Activated CD4-positive, alpha-beta T cell treated with anti-CD3 and anti-CD28 coated beads, Interleukin-2, amount 50 U/mL, for 48 hours (primary cell): ENCODE data around the gene CYS1.
A peak's percentile ranks its signal among the peaks of the same experiment; 100 is the strongest.

Experiments used
- DNase-seq, 2 experiments: peaks; one replicate each; pipeline ENCODE4 v3.0.0-alpha.2; 2020

The CYS1 gene

GRCh38 chr2:10091182-10091888 lies 11.1 kb upstream of the CYS1 start:
- peak; percentile 19 to 39 for DNase-seq

DNA sequence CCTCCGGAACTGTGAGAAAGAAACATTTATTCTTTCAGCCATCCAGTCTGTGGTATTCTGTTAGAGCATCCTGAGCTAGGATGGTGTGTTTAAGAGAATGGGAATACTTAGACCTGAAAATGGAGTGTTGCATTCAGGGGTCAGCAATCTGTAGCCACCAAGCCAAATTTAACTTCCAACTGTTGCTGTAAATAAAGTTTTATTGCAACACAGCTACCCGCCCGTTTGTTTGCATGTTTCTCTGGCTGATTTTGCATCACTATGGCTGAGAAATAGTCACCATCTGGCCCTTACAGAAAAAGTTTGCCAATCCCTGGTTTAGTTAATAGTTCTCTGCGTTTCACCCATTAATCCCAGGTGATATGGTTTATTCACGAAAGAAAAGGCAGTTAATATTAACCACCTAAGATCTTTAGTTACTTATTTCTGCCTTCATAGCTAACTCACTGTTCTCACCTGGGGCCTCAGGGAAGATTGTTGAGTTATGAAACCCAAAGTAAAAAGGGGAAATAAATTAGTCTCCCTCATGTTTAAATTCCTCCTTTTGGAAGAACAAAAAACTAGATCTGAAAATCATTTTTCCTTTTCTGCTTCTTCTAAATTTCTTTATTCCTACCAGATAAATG lies 9.5 kb upstream of the CYS1 start:
- no peak for DNase-seq

DNA sequence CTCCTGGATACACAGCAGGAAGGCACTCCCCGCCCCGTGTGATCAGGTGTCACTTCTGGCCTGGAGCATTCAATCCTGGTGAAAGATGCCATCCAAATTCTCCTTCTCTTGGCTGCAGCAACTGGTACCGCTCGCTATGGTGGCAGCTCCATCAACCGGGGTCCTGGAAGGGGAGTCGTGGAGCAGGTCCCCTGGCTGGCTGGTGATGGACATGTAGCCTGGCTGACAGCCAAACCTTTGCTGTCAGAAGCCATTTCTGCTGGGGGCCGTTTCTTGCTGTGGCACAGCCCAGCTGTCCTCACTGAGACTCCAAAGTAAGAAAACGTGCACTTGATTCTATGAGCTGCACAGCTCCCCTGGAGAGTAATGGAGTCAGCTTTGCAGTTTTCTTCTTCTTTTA lies 7.1 kb upstream of the CYS1 start:
- DNase-seq, result no peak

GRCh38 chr2:10086950-10087349 lies 6.7 kb upstream of the CYS1 start:
- no peak for DNase-seq

DNA sequence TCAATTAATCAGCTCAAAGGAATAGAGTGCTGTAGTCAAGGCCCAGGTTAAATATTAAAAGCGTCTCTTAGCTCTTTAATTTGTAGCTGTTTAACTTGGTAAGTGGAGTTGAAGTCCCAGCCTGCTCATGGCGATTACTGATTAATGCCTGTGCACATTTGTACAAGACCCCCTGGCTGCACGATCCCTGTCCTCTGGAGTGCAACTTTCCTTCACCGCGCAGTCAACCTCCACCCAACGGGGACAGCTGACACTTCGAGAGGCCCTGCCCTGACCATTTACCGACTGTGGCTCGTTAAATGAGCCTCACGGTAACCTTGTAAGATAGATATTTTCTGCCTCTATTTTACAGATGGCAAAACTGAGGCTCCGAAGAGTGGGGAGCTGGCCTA lies 5.5 kb upstream of the CYS1 start:
- DNase-seq, result no peak

GRCh38 chr2:10085043-10085667 lies 4.9 kb upstream of the CYS1 start:
- no peak for DNase-seq

GRCh38 chr2:10084223-10084865 lies 4.1 kb upstream of the CYS1 start:
- DNase-seq, result no peak

- DNase-seq, result no peak
These were observed 3.5 kb upstream of the CYS1 start for GRCh38 chr2:10083692-10084211.

GRCh38 chr2:10083046-10083445 lies 2.8 kb upstream of the CYS1 start:
- DNase-seq, result no peak

- DNase-seq, result peak; percentile 12 to 31
These were observed 509 bp upstream of the CYS1 start for GRCh38 chr2:10080536-10081304.

GRCh38 chr2:10079266-10079869 lies 843 bp downstream of the CYS1 start:
- DNase-seq, result peak; percentile 13 to 16

GRCh38 chr2:10078704-10079265 lies 1.4 kb downstream of the CYS1 start:
- DNase-seq, result no peak

- no peak for DNase-seq
These were observed 2.2 kb downstream of the CYS1 start for GRCh38 chr2:10078001-10078400.

DNA sequence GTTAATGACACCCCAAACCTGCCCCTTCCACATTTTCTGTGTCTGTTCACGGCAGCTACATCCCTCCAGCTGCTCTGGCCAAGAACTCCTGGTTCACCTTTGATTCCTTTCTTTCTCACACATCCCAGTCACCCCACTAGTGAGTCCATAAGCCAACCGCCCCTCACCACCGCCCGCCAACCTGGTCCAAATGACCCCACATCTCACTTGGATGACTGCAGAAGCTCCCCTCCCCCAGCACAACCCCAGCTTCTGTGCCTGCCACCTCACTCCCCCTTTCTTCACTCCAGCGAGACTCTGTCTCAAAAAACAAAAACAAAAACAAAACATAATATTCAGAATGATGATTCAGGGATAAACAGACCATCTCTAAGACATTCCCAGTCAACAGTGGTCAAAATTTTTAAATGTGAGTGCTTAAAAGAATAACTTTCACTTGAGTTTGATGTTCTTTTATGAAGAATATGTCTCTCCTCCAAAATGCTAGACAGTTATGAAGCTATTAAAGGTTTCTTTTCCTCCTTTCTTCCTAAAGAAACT lies 3.2 kb downstream of the CYS1 start:
- no peak for DNase-seq

- no peak for DNase-seq
These were observed 3.7 kb downstream of the CYS1 start for GRCh38 chr2:10076511-10076910.

GRCh38 chr2:10075571-10076209 lies 4.5 kb downstream of the CYS1 start:
- no peak for DNase-seq

DNA sequence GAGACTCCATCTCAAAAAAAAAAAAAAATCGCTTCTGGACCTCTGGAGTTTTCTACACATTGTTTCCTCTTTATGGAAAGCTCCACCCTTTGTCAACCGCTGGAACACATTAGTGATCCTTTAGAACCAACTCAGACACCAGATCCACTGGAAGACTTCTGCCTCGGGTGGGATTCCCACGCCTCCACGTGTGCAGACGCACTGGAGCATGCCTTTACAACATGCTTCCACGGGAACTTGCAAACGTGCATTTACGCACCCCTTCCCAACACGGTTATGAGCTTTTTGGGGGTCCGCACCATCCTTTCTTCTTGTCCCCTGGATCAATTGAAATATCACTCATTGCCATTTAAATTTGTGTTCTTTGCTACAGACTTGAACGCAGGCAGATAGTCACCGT lies 5.1 kb downstream of the CYS1 start:
- no peak for DNase-seq

DNA sequence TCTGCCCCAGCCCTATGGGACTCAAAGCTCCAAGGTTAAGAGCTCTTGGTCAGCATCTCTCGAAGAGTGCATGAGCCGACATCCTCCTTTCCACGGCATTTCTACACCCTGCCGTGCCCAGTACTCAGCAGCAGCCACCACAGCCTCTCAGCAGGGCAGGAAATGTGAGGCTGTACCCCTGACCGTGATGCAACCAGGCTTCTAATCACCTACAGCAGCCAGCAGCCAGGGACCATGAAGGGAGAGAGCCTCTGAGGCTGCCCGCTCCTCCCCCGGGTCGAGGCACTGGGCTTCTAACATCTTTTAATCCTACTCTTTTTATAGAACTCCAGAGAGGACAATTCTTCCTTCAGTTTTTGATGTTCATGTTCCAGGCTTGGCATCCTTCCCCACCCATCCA lies 6.5 kb downstream of the CYS1 start:
- DNase-seq, result no peak

- DNase-seq, result peak; percentile 76 to 81
These were observed 7.3 kb downstream of the CYS1 start for GRCh38 chr2:10072656-10073480.

- DNase-seq, result no peak
These were observed 8.6 kb downstream of the CYS1 start for GRCh38 chr2:10071595-10071994.
